BE2C (cell line): ENCODE measurements around the gene WDR93.

Experiments
- DNase-seq: peaks from one replicate; pipeline ENCODE4 v3.0.0-alpha.2; 2020
- H3K27me3 ChIP-seq: fragments of 250-450 bp; sonication (Bioruptor Pico); 2 replicates; pipeline ENCODE4 v1.5.1; 2020; ENCODE audit warnings: mild to moderate bottlenecking
- H3K36me3 ChIP-seq: fragments of 250-450 bp; sonication (Bioruptor Pico); 2 replicates; pipeline ENCODE4 v1.5.1; 2020; ENCODE audit warnings: mild to moderate bottlenecking
- H3K4me1 ChIP-seq: fragments of 250-450 bp; sonication (Bioruptor Pico); 2 replicates; pipeline ENCODE4 v1.5.1; 2020
- H3K4me3 ChIP-seq: 2 replicates; pipeline ENCODE4 v1.5.1; 2011; ENCODE audit warnings: low read depth, low read length
- H3K9me3 ChIP-seq: fragments of 250-450 bp; sonication (Bioruptor Pico); 2 replicates; pipeline ENCODE4 v1.5.1; 2020
- TF ChIP-seq, protein P1 (sequence below): IDR thresholded peaks from 2 replicates; pipeline ENCODE4 v1.5.1; 2012; ENCODE audit warnings: mild to moderate bottlenecking, low read depth, low read length

Gene WDR93

DNA sequence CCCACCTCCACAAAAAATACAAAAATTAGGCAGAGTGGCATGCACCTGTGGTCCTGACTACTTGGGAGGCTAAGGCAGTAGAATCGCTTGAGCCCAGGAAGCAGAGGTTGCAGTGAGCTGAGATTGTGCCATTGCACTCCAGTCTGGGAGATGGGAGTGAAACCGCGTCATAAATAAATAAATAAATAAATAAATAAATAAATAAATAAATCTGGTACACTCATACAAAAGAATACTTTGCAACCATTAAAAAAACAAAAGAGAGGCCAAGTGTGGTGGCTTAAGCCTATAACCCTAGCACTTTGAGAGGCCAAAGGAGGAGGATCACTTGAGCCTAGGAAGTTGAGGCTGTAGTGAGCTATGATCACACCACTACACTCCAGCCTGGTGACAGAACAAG, 32.4 kb downstream of the WDR93 start:
- H3K9me3 ChIP-seq = no peaks in the 10 kb centered on the region
- H3K27me3 ChIP-seq = no peaks in the 10 kb centered on the region
- TF ChIP-seq, protein P1, sequence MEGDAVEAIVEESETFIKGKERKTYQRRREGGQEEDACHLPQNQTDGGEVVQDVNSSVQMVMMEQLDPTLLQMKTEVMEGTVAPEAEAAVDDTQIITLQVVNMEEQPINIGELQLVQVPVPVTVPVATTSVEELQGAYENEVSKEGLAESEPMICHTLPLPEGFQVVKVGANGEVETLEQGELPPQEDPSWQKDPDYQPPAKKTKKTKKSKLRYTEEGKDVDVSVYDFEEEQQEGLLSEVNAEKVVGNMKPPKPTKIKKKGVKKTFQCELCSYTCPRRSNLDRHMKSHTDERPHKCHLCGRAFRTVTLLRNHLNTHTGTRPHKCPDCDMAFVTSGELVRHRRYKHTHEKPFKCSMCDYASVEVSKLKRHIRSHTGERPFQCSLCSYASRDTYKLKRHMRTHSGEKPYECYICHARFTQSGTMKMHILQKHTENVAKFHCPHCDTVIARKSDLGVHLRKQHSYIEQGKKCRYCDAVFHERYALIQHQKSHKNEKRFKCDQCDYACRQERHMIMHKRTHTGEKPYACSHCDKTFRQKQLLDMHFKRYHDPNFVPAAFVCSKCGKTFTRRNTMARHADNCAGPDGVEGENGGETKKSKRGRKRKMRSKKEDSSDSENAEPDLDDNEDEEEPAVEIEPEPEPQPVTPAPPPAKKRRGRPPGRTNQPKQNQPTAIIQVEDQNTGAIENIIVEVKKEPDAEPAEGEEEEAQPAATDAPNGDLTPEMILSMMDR = no peak
- no peaks in the 10 kb centered on the region for H3K4me1 ChIP-seq
- DNase-seq = no peak
- no peak overlapping the region for H3K4me3 ChIP-seq
- no peaks in the 10 kb centered on the region for H3K36me3 ChIP-seq

DNA sequence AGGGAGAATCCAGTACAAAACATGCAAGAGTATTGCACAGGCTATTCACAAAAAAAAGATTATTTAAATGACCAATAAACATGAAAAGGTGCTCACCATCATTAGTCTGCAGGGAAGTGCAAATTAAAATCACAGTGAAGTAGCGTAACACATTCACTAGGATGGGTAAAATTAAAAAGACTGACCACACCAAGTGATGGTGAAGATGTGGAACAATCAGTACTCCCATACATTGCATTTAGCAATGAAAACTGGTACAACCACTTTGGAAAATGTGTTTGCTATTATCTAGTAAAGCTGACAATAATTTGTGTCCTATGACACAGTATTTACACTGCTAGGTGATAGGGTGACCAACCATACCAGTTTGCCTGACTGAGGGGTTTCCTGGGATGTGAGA, 34.0 kb downstream of the WDR93 start:
- H3K27me3 ChIP-seq = no peaks in the 10 kb centered on the region
- H3K36me3 ChIP-seq = no peaks in the 10 kb centered on the region
- no peak for DNase-seq
- H3K4me1 ChIP-seq = no peaks in the 10 kb centered on the region
- H3K4me3 ChIP-seq = no peak overlapping the region
- no peaks in the 10 kb centered on the region for H3K9me3 ChIP-seq
- TF ChIP-seq, protein P1 = no peak

DNA sequence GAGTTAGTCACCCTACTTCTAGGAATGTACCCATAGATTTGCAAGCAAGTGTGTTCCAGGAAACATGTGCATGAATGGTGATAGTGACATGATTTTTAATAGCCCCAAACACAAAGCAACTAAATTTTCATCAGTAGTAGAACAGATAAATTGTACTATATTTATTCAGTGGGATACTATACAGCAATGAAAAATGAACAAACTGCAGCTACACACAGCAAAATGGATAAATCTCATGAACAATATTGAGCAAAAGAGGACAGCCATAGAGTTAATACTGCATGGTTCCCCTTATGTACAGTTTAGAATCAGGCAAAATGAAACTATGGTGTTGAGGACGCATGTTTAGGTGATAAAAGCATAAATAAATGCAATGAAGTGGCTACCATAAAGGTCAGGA, 34.5 kb downstream of the WDR93 start:
- Histone ChIP-seq H3K27me3 (no peaks in the 10 kb centered on the region), H3K4me1 (no peaks in the 10 kb centered on the region), H3K4me3 (no peak overlapping the region), H3K9me3 (no peaks in the 10 kb centered on the region), H3K36me3 (no peaks in the 10 kb centered on the region)
- TF ChIP-seq, protein P1 = no peak
- no peak for DNase-seq

DNA sequence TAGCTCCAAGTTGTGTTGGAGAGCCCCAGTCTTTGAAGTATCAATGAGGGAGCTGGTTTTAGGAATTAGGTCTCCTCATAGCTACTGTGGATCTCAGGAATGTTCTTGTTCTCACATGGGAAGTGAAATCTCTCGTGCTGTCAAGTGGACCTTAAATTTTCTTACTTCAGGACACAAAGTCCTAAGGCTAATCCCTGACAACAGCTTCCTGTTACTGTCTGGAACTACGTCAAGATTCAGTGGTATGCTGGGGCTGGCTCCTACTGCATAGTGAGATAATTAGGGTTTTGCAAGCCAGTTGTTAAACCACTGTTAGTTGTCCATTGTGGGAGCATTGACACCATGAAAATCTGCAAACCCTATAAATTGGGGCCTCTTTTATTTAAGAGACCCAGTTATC, 37.6 kb downstream of the WDR93 start:
- TF ChIP-seq, protein P1 = no peak
- no peak for DNase-seq
- no peaks in the 10 kb centered on the region for H3K9me3 ChIP-seq
- H3K4me3 ChIP-seq = no peak overlapping the region
- no peaks in the 10 kb centered on the region for H3K27me3 ChIP-seq
- no peaks in the 10 kb centered on the region for H3K4me1 ChIP-seq
- no peaks in the 10 kb centered on the region for H3K36me3 ChIP-seq

DNA sequence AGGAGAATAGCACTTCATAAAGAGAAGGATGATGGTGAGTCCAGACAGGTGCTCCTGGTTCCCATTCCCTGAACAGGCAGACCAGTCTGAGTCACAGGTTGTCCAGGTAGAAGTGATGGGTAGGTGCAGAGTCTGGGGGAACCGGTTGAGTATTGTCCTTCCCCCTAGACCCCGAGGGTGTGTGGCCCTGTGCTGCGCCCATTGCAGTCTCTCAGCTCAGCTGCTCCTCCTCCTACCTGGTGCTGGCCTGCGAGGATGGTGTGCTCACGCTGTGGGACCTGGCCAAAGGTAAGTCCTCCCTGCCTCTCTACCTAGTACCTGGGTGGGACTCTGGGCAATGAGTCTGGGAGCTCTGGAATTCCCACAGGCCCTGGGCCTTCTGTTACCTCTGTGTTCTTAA, 40.7 kb downstream of the WDR93 start:
- DNase-seq = no peak
- Histone ChIP-seq H3K4me3 (no peak overlapping the region), H3K4me1 (no peaks in the 10 kb centered on the region), H3K36me3 (no peaks in the 10 kb centered on the region), H3K27me3 (no peaks in the 10 kb centered on the region), H3K9me3 (no peaks in the 10 kb centered on the region)
- TF ChIP-seq, protein P1 = no peak

DNA sequence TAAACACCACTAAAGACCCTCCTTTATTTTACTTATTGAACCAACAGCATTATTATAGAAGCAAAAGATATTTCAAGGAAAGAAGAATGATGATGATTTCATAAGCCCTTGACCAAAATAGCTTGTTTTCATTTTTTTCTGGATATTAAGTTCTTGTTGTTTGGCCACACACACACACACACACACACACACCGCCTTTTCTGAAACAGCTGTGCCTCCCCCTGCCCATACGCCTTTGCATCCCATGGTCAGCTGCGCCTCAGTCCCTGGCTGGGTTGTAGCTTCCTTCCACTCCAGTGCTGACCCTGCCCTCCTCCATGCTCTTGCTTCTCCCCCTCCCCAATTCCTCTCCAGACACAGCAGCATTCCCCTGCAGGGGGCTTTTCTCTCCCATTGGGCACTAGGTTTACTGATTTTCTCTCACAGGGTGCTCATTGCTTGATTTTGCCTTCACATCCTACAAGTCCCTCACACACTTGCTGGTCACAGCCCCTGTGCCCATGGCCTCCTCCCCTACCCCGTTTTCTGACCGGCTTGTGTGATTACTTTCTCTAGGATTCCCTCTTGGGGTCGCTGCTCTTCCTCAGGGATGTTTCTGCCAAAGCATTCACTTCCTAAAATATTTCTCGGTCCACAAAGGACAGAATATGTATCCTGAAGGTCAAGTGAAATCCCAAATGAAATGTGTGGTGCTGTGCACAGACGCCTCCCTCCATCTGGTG, 42.0 kb downstream of the WDR93 start:
- Histone ChIP-seq H3K4me3 (no peak overlapping the region), H3K27me3 (no peaks in the 10 kb centered on the region), H3K4me1 (no peaks in the 10 kb centered on the region), H3K36me3 (no peaks in the 10 kb centered on the region), H3K9me3 (no peaks in the 10 kb centered on the region)
- TF ChIP-seq, protein P1 = no peak
- no peak for DNase-seq
